ENCODE results near the gene MAD1L1. TPM values are rescaled to one million over a fixed set of nuclear protein-coding genes. Genes with fewer than 3 reads are reported as not detected.
A peak's percentile ranks its signal among the peaks of the same experiment; 100 is the strongest.

The MAD1L1 gene
- total and polyA plus RNA-seq, 2 of the 13 experiments (the other 11 are each of a cell fraction or from before 2014, with no cell fraction given), result 17.4 to 64.7 TPM

- no peak for TF ChIP-seq AHDC1 (CRISPR knock-in tag; IDR thresholded peaks at IDR 0.05; ENCODE audit: borderline replicate concordance)
- TF ChIP-seq ZNF703 (CRISPR knock-in tag; IDR thresholded peaks at IDR 0.05; ENCODE audit: borderline replicate concordance), result no peak
- TF ChIP-seq RFX5 (IDR thresholded peaks at IDR 0.05; ENCODE audit: low read depth, low read length), result peak; percentile 56; the same call in 1 of the 2 replicates
- no peak for TF ChIP-seq NFE2L2 (IDR thresholded peaks at IDR 0.05; ENCODE audit: low read length)
- 0 out of 2 replicates have a peak, but pooled peaks have one; percentile 54 for TF ChIP-seq ZNF563 (CRISPR knock-in tag; IDR thresholded peaks at IDR 0.05)
- no peak for TF ChIP-seq ZBTB8A (CRISPR knock-in tag; IDR thresholded peaks at IDR 0.05; ENCODE audit: borderline replicate concordance, low read depth)
- no peak for TF ChIP-seq SMARCE1 (IDR thresholded peaks at IDR 0.05; ENCODE audit: borderline replicate concordance)
- 0 out of 2 replicates have a peak, but pooled peaks have one; percentile 57 for TF ChIP-seq HOXA7 (CRISPR knock-in tag; IDR thresholded peaks at IDR 0.05)
- 0 out of 2 replicates have a peak, but pooled peaks have one; percentile 37 for TF ChIP-seq BRCA1 (CRISPR knock-in tag; IDR thresholded peaks at IDR 0.05)
- TF ChIP-seq HIVEP1 (CRISPR knock-in tag; IDR thresholded peaks at IDR 0.05), result peak; percentile 57; the same call in 1 of the 2 replicates
- no peak for TF ChIP-seq SP1 (IDR thresholded peaks at IDR 0.05)
- TF ChIP-seq SP1 (CRISPR knock-in tag; IDR thresholded peaks at IDR 0.05), result peak; percentile 97
- TF ChIP-seq RAD21 (CRISPR knock-in tag; IDR thresholded peaks at IDR 0.05), result peak; percentile 65; the same call in 1 of the 2 replicates
- no peak for TF ChIP-seq ZHX2 (IDR thresholded peaks at IDR 0.05; ENCODE audit: low read depth)
- TF ChIP-seq ZHX2 (CRISPR knock-in tag; IDR thresholded peaks at IDR 0.05; ENCODE audit: borderline replicate concordance), result no peak
- TF ChIP-seq ZNF549 (CRISPR knock-in tag; IDR thresholded peaks at IDR 0.05), result no peak; the same call in 1 of the 2 replicates
Observed at GRCh38 chr7:2241580-2242540, 9.1 kb upstream of the MAD1L1 start, which contains the start of the genes MRM2 and NUDT1 (continued).

Data from HepG2 (cell line).